Neural progenitor cell (in vitro differentiated cells): ENCODE measurements around the gene DIDO1. TPM values are rescaled to one million over a fixed set of nuclear protein-coding genes. Genes with fewer than 3 reads are reported as not detected.
"Not testable (repeated sequence)": the region's sequence is repeated elsewhere in the genome, so short reads cannot be mapped to it uniquely, and the experiment has no call there.

Source experiments
- DNase-seq: peaks from one replicate; pipeline ENCODE4 v3.0.0-alpha.2; 2016; ENCODE audit warnings: low spot score
- H2AFZ ChIP-seq: fragments of 200-600 bp; sonication (generic); replicated peaks from 2 replicates; pipeline ENCODE4 v1.6.1; 2016; ENCODE audit warnings: antibody characterized with exemption
- H3F3A ChIP-seq: fragments of 200-600 bp; sonication (generic); 2 replicates; pipeline ENCODE4 v1.6.1; 2016; ENCODE audit warnings: antibody characterized with exemption, low read depth
- H3K27ac ChIP-seq: fragments of 200-600 bp; sonication (generic); 2 replicates; pipeline ENCODE4 v1.5.1; 2016; ENCODE audit warnings: mild to moderate bottlenecking
- H3K27me3 ChIP-seq: fragments of 200-600 bp; sonication (generic); 2 replicates; pipeline ENCODE4 v1.6.1; 2016; ENCODE audit warnings: mild to moderate bottlenecking, moderate library complexity
- H3K36me3 ChIP-seq: fragments of 200-600 bp; sonication (generic); 2 replicates; pipeline ENCODE4 v1.5.1; 2016
- H3K4me1 ChIP-seq: fragments of 200-600 bp; sonication (generic); 2 replicates; pipeline ENCODE4 v1.6.1; 2016; ENCODE audit warnings: mixed run types
- H3K4me2 ChIP-seq: fragments of 200-600 bp; sonication (generic); 2 replicates; pipeline ENCODE4 v1.6.1; 2016
- H3K4me3 ChIP-seq: fragments of 200-600 bp; sonication (generic); 2 replicates; pipeline ENCODE4 v1.5.1; 2016
- H3K79me2 ChIP-seq: fragments of 200-600 bp; sonication (generic); 2 replicates; pipeline ENCODE4 v1.6.1; 2016; ENCODE audit warnings: low read depth
- H3K9ac ChIP-seq: fragments of 200-600 bp; sonication (generic); 2 replicates; pipeline ENCODE4 v1.6.1; 2016
- H3K9me3 ChIP-seq: fragments of 200-600 bp; sonication (generic); 2 replicates; pipeline ENCODE4 v1.5.1; 2016; ENCODE audit warnings: low read depth
- H4K20me1 ChIP-seq: fragments of 200-600 bp; sonication (generic); 2 replicates; pipeline ENCODE4 v1.6.1; 2016; ENCODE audit warnings: low read depth
- H3K27ac Mint-ChIP-seq: 3 replicates; pipeline ENCODE4 v1.8.0; 2021; ENCODE audit warnings: mixed read lengths
- H3K27me3 Mint-ChIP-seq: 2 replicates; pipeline ENCODE4 v1.8.0; 2022; ENCODE audit warnings: low read depth, mild to moderate bottlenecking, inconsistent platforms, moderate library complexity, mixed read lengths; ENCODE audit not compliant: insufficient read depth
- H3K36me3 Mint-ChIP-seq: 3 replicates; pipeline ENCODE4 v1.8.0; 2021; ENCODE audit warnings: mixed read lengths
- H3K4me1 Mint-ChIP-seq: 3 replicates; pipeline ENCODE4 v1.8.0; 2021; ENCODE audit warnings: mixed read lengths
- H3K4me3 Mint-ChIP-seq: 3 replicates; pipeline ENCODE4 v1.8.0; 2021; ENCODE audit warnings: mild to moderate bottlenecking, moderate library complexity, mixed read lengths
- H3K9me3 Mint-ChIP-seq: 3 replicates; pipeline ENCODE4 v1.8.0; 2020; ENCODE audit warnings: mixed read lengths
- CTCF ChIP-seq: fragments of 200-600 bp; sonication (generic); IDR thresholded peaks from 2 replicates; pipeline ENCODE4 v1.5.1; 2017; ENCODE audit warnings: antibody characterized with exemption, mild to moderate bottlenecking
- EZH2 ChIP-seq: fragments of 200-600 bp; sonication (generic); IDR thresholded peaks from 2 replicates; pipeline ENCODE4 v1.6.1; 2017; ENCODE audit warnings: antibody characterized with exemption, mild to moderate bottlenecking, moderate library complexity
- EZH2phosphoT487 ChIP-seq: fragments of 200-600 bp; sonication (generic); IDR thresholded peaks from 2 replicates; pipeline ENCODE4 v1.6.1; 2017; ENCODE audit warnings: antibody characterized with exemption
- total RNA-seq: library from RNA; depleted of rRNA; stranded (reverse); fragments of >200 nt; gene quantifications from 2 replicates; pipeline ENCODE4 v1.2.3, GENCODE V29; 2015; ENCODE audit warnings: low replicate concordance

Gene DIDO1
- total RNA-seq, 1 donor from 2014 or later, result 64.5 TPM

- Histone ChIP-seq H3K4me3 (no peak overlapping the region), H3F3A (no peaks in the 10 kb centered on the region), H3K27ac (no peak overlapping the region), H3K27me3 (no peaks in the 10 kb centered on the region), H3K4me1 (no peaks in the 10 kb centered on the region), H3K36me3 (no peaks in the 10 kb centered on the region), H3K79me2 (no peaks in the 10 kb centered on the region), H4K20me1 (peaks cover 19% of the 10 kb centered on the region), H2AFZ (no peak overlapping the region), H3K4me2 (no peak overlapping the region), H3K9me3 (no peaks in the 10 kb centered on the region), H3K9ac (no peak overlapping the region)
- DNase-seq, result no peak
- no peak overlapping the region for H3K4me3 Mint-ChIP-seq
- TF ChIP-seq CTCF (no peak), EZH2phosphoT487 (no peak), EZH2 (no peak)
- no peaks in the 10 kb centered on the region for H3K4me1 Mint-ChIP-seq
- H3K9me3 Mint-ChIP-seq, result no peaks in the 10 kb centered on the region
- peaks cover 33% of the 10 kb centered on the region for H3K36me3 Mint-ChIP-seq
- peaks cover 2% of the 10 kb centered on the region for H3K27me3 Mint-ChIP-seq
- no peak overlapping the region for H3K27ac Mint-ChIP-seq
Measured at GRCh38 chr20:62849431-62849830, 76.9 kb downstream of the DIDO1 start.

- DNase-seq, H3K79me2 ChIP-seq, H3K27ac Mint-ChIP-seq, H3K4me3 ChIP-seq, H3K9ac ChIP-seq, H3K4me3 Mint-ChIP-seq, H3K4me1 ChIP-seq, H3K27me3 Mint-ChIP-seq, H3F3A ChIP-seq, H3K27me3 ChIP-seq, H3K36me3 ChIP-seq, H3K9me3 Mint-ChIP-seq, H3K4me1 Mint-ChIP-seq, H2AFZ ChIP-seq, H3K4me2 ChIP-seq, H3K27ac ChIP-seq, H3K9me3 ChIP-seq: not testable (repeated sequence)
- H4K20me1 ChIP-seq, result peaks cover 16% of the 10 kb centered on the region
- peaks cover 36% of the 10 kb centered on the region for H3K36me3 Mint-ChIP-seq
Measured at GRCh38 chr20:62848917-62849316, 77.4 kb downstream of the DIDO1 start.

DNA sequence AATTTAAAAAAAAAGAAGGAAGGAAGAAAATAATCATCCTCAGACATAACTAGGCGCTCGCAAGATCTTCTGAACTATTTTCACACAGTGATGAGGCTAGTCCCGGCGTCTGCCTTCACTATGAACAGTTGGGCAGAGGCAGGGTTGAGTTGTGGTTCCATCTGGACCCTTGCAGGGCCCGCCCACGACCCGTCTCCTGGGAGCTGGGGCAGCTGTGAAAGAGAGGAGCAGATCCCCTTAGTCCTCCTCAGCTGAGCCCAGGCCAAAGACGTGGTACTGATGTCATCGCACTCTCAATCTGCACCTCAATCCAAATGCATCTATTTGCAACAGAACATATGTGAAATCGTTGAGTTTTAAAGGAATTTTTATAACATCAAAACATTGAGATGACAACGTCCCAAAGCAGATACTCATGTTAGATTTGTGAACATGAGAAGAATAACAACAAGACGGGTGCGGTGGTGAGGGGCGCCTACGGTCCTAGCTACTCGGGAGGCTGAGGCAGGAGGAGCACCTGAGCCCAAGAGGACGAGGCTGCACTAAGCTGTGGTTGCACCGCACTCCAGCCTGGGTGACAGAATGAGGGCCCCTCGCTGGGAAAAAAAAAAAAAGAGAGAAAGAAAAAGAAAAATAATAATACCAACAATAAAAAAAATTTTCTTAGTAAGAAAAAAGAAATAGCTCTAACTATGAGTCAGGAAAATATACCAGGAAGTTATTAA is 80.0 kb downstream of the DIDO1 start:
- H3K4me1 Mint-ChIP-seq, result no peaks in the 10 kb centered on the region
- no peak overlapping the region for H3K4me3 ChIP-seq
- H3K27ac ChIP-seq, result no peak overlapping the region
- H3K36me3 ChIP-seq, result no peaks in the 10 kb centered on the region
- no peaks in the 10 kb centered on the region for H3K27me3 ChIP-seq
- H3K9me3 Mint-ChIP-seq, result no peaks in the 10 kb centered on the region
- no peak overlapping the region for H3K4me3 Mint-ChIP-seq
- no peaks in the 10 kb centered on the region for H3K79me2 ChIP-seq
- no peak overlapping the region for H3K9ac ChIP-seq
- H3K9me3 ChIP-seq, result no peaks in the 10 kb centered on the region
- no peak overlapping the region for H3K4me2 ChIP-seq
- H2AFZ ChIP-seq, result no peak overlapping the region
- no peaks in the 10 kb centered on the region for H3K4me1 ChIP-seq
- peaks cover 10% of the 10 kb centered on the region for H4K20me1 ChIP-seq
- H3K27me3 Mint-ChIP-seq, result peaks cover 2% of the 10 kb centered on the region
- H3K36me3 Mint-ChIP-seq, result peaks cover 29% of the 10 kb centered on the region
- no peak for DNase-seq
- TF ChIP-seq EZH2phosphoT487, result no peak
- no peak for TF ChIP-seq EZH2
- no peak for TF ChIP-seq CTCF
- peaks cover 10% of the 10 kb centered on the region for H3F3A ChIP-seq
- no peak overlapping the region for H3K27ac Mint-ChIP-seq

DNA sequence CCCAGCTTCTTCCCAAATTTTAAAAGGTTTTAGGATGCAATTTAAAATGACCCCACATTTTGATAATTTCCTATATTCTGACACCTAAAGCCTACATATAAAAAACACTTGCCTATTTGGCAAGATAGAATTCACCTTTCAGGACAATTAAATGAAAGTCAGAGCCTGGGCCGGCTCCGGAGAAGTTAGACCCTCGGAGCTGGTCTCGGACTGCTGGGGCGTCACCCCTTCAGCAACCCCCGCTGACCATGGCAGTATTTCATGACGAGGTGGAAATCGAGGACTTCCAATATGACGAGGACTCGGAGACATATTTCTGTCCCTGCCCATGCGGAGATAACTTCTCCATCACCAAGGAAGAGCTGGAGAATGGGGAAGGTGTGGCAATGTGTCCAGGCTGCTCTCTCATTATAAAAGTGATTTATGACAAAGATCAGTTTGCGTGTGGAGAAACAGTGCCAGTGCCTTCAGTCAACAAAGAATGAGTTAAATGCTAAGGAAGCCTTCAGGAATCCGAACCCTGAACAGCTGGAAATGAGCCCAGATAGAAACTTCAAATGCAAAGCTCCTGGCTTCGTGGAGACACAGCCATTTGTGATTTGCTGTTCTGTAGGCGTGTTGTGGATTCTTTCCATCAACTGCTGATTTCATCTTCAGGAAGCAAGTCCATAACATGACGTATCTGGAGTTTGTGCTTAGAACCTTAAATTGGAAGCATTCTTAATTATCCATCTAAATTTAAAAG is 80.7 kb downstream of the DIDO1 start:
- no peaks in the 10 kb centered on the region for H3K9me3 Mint-ChIP-seq
- peaks cover 2% of the 10 kb centered on the region for H3K27me3 Mint-ChIP-seq
- peaks cover 5% of the 10 kb centered on the region for H3K4me1 Mint-ChIP-seq
- H3K27ac Mint-ChIP-seq, result no peak overlapping the region
- Histone ChIP-seq H3K36me3 (no peaks in the 10 kb centered on the region), H3K4me3 (no peak overlapping the region), H3K4me2 (no peak overlapping the region), H4K20me1 (peaks cover 4% of the 10 kb centered on the region), H3F3A (peaks cover 10% of the 10 kb centered on the region), H2AFZ (no peak overlapping the region), H3K79me2 (no peaks in the 10 kb centered on the region), H3K27me3 (no peaks in the 10 kb centered on the region), H3K27ac (no peak overlapping the region), H3K9me3 (no peaks in the 10 kb centered on the region), H3K9ac (no peak overlapping the region), H3K4me1 (peaks cover under 1% of the 10 kb centered on the region)
- TF ChIP-seq EZH2phosphoT487, result no peak
- DNase-seq, result no peak
- H3K36me3 Mint-ChIP-seq, result peaks cover 29% of the 10 kb centered on the region
- H3K4me3 Mint-ChIP-seq, result no peak overlapping the region
